Activated naive CD4-positive, alpha-beta T cell (primary cell): ENCODE measurements around the gene FBXL13.
"Not testable (repeated sequence)": the region's sequence is repeated elsewhere in the genome, so short reads cannot be mapped to it uniquely, and the experiment has no call there.

Experiments
- DNase-seq, 4 experiments: peaks; one replicate each; lab custom pipeline; 2025; lab: John Stamatoyannopoulos, UW

The FBXL13 gene

DNA sequence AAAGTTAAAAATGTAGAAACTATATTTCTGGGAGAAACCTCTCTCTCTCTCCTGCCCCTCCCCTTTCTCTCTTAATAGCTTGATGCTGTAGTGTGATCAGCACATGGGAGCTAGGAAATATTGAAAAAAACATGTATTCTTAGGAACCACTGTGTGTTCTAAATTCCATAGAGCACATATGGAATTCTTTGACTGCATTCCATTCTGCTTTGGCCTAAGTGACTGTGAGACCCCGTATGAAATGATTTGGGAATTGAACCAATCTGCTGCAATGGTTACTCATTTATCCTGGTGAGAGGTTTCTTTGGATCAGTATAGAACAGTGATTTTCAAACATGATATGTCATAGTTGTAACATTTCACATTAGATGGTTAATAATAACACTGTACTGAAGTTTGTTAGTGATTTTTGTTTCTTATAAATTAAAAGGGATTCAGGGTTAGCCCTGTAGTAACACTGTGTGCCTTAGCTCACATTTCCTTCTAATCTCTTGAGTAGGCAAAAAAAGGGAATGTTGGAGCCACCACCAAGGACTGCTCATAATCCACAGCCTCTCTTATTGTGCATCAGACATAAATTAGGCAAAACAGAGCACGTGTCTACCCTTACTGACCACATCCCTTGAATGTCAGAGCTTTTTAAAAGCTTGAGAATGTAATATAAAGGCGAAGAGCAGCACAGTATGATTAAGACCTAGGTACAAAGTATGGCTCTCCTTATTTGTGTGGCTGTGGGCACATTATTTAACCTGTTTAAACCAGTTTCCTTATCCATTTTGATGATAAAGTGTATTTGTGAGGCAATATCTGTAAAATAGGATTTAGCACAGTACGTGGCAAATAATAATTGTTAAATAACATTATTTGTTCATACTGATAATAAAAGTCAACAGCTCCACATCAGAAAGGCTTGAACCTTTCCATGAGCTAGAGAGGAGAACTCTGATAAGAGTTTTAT is 256.7 kb downstream of the FBXL13 start:
- DNase-seq = no peak

DNA sequence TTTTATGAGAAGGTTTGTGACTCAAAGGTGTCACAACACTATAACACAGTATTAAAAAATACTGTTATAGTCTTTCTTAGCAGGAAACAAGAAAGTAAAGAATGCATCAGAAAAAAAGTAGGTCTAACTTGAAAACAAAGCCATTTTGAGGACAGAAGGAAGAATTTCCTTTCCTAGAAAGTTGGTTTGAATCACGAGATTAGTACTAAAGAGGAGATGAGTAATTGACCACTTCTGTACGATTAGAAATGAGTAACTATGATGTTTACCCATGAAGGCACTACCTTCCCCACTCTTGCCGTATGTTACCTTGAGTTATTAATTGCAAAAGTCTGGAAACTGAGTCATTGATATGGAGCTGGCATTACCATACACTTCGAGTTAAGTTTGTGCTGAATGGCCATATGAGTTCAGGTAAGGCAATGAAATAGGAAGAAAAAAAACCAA is 260.5 kb downstream of the FBXL13 start:
- no peak for DNase-seq

GRCh38 chr7:102813191-102814024 is 261.2 kb downstream of the FBXL13 start:
- no peak for DNase-seq

- DNase-seq = no peak
Observed at GRCh38 chr7:102811942-102812678, 262.5 kb downstream of the FBXL13 start.

DNA sequence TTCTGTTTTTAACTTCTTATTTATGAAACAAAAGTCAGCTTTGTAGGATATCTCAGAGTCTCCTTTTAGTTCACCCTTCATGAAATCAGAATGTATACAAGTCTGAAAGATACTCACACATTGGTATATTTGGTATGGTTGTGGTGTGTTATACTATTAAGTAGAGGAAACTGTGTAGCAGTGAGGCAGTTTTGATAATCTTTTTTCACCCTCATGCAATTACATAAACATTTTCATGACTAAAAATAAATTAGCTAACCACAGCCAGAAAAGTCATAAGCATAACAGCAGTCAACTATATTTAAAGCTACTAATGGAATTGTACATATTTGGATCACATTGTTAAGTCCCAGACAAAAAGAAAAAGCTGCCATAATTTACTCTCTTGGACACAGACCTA is 263.7 kb downstream of the FBXL13 start:
- DNase-seq = no peak

- no peak for DNase-seq
Observed at GRCh38 chr7:102806613-102807012, 268.0 kb downstream of the FBXL13 start.

DNA sequence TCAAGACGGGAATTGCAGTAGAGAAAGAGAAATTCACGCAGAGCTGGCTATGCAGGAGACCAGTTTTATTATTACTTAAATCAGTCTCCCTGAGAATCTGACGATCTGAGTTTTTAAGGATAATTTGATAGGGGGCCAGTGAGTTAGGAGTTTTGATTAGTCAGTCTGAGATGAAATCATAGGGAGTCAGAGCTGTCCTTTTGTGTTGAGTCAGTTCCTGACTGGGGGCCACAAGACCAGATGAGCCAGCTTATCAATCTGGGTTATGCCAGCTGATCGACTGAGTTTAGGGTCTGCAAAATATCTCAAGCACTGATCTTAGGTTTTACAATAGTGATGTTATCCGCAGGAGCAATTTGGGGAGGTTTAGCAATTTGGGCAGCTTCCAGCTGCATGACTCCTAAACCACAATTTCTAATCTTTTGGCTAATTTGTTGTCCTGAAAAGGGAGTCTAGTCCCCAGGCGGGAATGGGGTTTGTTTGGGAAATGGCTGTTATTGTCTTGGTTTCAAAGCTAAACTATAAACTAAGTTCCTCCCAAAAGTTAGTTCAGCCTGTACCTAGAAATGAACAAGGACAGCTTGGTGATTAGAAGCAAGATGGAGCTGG is 278.5 kb downstream of the FBXL13 start:
- DNase-seq = not testable (repeated sequence)

GRCh38 chr7:102794567-102794966 is 280.0 kb downstream of the FBXL13 start:
- not testable (repeated sequence) for DNase-seq

- not testable (repeated sequence) for DNase-seq
Observed at GRCh38 chr7:102791831-102792230, 282.8 kb downstream of the FBXL13 start.

- not testable (repeated sequence) for DNase-seq
Observed at GRCh38 chr7:102791367-102791766, 283.2 kb downstream of the FBXL13 start.

GRCh38 chr7:102790364-102791100 is 284.1 kb downstream of the FBXL13 start:
- not testable (repeated sequence) for DNase-seq

DNA sequence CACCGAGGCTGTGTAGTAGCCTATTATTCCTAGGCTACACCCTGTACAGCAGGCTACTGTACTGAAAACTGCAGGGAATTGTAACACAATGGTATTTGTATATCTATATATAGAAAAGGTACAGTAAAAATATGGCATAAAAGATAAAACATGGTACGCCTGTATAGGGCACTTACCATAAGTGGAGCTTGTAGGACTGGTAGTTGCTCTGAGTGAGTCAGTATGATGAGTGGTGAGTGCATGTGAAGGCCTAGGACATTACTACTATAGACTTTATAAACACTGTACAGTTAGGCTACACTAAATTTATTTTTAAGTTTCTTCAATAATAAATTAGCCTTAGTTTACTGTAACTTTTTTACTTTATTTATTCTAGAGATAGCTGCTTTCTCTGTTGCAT is 285.8 kb downstream of the FBXL13 start:
- not testable (repeated sequence) for DNase-seq

- not testable (repeated sequence) for DNase-seq
Observed at GRCh38 chr7:102780926-102781325, 293.7 kb downstream of the FBXL13 start.

DNA sequence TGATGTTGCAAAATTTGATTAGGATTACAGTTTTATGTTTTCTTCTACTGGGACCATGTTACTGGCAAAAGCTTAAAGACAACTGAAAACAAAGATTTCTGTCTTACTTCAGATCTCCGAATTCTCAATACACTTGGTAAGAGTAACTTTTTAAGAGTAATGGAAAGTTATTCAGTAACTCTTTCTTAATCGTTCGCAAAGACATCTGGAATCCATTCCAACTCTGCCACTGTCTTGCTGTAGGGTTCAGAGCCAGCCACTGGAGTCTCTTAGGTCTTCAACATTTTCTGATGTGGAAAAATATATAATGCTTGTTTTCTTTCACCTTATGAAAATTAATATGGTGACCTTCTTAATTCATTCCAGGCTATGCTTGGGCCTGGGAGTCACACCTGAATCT is 295.9 kb downstream of the FBXL13 start:
- not testable (repeated sequence) for DNase-seq

- DNase-seq = not testable (repeated sequence)
Observed at GRCh38 chr7:102776217-102776616, 298.4 kb downstream of the FBXL13 start.

DNA sequence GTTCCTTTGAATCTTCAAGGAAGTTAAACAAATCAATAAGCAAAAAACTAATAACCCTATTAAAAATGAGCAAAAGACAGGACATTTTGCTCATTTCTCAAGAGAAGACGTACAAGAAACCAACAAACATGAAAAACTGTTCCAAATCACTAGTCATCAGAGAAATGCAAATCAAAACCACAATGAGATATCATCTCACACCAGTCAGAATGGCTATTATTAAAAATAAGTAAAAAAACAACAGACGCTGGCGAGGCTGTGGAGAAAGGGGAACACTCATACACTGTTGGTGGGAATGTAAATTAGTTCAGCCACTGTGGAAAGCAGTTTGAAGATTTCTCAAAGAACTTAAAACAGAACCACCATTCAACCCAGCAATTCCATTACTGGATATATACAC is 304.1 kb downstream of the FBXL13 start:
- DNase-seq = not testable (repeated sequence)

DNA sequence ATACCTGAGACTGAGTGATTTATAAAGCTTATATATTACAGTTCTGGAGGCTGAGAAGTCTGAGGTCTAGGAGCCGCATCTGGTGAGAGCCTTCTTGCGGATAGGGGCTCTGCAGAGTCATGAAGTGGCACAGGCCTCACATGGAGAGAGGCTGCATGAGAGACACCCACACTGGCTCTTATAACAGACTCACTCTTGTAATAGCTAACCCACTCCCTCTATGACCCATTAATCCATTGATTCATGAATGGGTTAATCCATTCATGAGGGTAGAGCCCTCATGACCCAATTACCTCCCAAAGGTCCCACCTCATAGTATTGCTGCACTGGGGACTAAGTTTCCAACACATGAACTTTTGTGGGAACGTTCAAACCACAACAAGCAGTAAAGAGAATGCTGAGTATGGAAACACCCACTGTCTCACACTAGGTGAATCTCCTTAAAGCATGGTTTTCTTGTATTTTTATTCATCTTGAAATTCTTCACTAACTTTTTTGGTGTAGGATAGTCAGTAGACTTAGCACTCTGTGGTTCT is 304.9 kb downstream of the FBXL13 start:
- not testable (repeated sequence) for DNase-seq

DNA sequence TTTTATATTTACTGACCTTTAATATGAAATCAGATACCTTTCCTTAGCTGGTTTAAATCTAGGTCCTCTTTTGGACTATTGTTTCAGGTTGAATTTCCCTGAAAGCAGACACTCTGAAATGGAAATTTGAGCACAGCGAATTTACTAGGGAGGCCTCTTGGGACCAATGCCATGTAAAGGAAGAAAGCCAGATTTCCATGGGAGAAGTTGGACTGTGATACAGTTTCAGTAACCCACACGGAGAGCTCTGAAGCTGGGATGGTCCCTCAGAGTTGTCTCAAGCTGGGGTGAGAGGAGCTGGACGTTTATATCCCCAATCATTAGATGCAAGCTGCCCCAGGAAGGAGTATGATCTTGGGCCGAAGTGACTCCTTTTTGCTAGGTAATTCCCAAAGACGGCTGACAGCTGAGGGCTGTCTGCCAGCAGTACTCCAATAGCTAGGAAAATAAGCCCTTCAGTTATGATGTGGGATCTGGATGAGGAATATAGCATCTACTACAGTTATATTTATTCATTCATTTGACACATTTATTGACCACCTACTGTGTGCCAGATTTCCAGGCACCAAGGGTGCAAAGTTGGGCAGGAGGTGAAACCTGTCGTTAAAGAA is 311.2 kb downstream of the FBXL13 start:
- not testable (repeated sequence) for DNase-seq
